RWPE2 (cell line): ENCODE results near the gene CTSS.
"Not testable (repeated sequence)": the region's sequence is repeated elsewhere in the genome, so short reads cannot be mapped to it uniquely, and the experiment has no call there.

Experiments used
- ATAC-seq: fragments of 200-7000 bp; cut with Tn5 transposase; 3 replicates; pipeline ENCODE4 v1.9.1; 2021; ENCODE audit warnings: low read depth
- DNase-seq: peaks from one replicate; pipeline ENCODE4 v3.0.0-alpha.2; 2020; ENCODE audit warnings: low spot score
- H3K27ac ChIP-seq: fragments of 450-650 bp; 2 replicates; pipeline ENCODE4 v1.5.1; 2017; ENCODE audit warnings: mild to moderate bottlenecking; ENCODE audit not compliant: poor library complexity, severe bottlenecking
- H3K27me3 ChIP-seq: fragments of 250-450 bp; sonication (Bioruptor Pico); 2 replicates; pipeline ENCODE4 v1.5.1; 2021; ENCODE audit warnings: mild to moderate bottlenecking, moderate library complexity; ENCODE audit not compliant: insufficient read depth, poor library complexity, severe bottlenecking
- H3K36me3 ChIP-seq: fragments of 250-450 bp; sonication (Bioruptor Pico); 2 replicates; pipeline ENCODE4 v1.5.1; 2020; ENCODE audit warnings: low read depth, mild to moderate bottlenecking, moderate library complexity
- H3K4me1 ChIP-seq: fragments of 250-450 bp; sonication (Bioruptor Pico); 2 replicates; pipeline ENCODE4 v1.5.1; 2021; ENCODE audit warnings: mild to moderate bottlenecking, moderate library complexity; ENCODE audit not compliant: insufficient read depth, poor library complexity, severe bottlenecking
- H3K4me3 ChIP-seq: fragments of 250-450 bp; sonication (Bioruptor Pico); 2 replicates; pipeline ENCODE4 v1.5.1; 2021; ENCODE audit warnings: mild to moderate bottlenecking, moderate library complexity; ENCODE audit not compliant: severe bottlenecking
- H3K9me3 ChIP-seq: fragments of 250-450 bp; sonication (Bioruptor Pico); 2 replicates; pipeline ENCODE4 v1.5.1; 2021; ENCODE audit warnings: mild to moderate bottlenecking, moderate library complexity; ENCODE audit not compliant: severe bottlenecking
- CTCF ChIP-seq: fragments of 450-650 bp; IDR thresholded peaks from one replicate; pipeline ENCODE4 v1.5.1; 2017; ENCODE audit warnings: mild to moderate bottlenecking, moderate library complexity; ENCODE audit not compliant: poor library complexity, severe bottlenecking

CTSS gene

DNA sequence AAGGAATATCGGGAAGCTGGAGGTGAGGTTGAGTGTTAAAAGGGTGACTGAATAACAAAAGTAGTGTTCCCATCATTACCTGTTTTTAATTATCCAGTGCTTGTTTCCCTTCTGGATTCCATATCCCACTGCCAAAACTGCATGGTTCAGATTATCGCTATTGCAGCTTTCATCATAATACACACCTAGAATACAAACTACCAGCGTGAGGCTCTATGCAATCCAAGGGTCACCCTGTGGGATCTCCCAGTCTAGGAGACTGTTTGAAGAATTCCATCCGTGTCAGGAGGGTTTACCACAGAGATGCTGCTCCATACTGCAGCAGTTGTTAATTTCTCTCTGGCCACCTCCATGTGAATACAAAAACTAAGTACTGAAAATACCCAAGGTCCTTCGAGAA lies 33.5 kb upstream of the CTSS start:
- Histone ChIP-seq H3K4me1 (no peaks in the 10 kb centered on the region), H3K27me3 (no peaks in the 10 kb centered on the region), H3K9me3 (no peaks in the 10 kb centered on the region), H3K27ac (no peak overlapping the region), H3K4me3 (no peak overlapping the region), H3K36me3 (peaks cover 9% of the 10 kb centered on the region; the same call in 1 of the 2 replicates)
- no peak for DNase-seq
- no peak for TF ChIP-seq CTCF
- no peak for ATAC-seq

- no peaks in the 10 kb centered on the region for H3K27me3 ChIP-seq
- H3K4me1 ChIP-seq, result no peaks in the 10 kb centered on the region
- DNase-seq (no peak), ATAC-seq (no peak)
- no peak for TF ChIP-seq CTCF
- peaks cover 9% of the 10 kb centered on the region; the same call in 1 of the 2 replicates for H3K36me3 ChIP-seq
- H3K4me3 ChIP-seq, result no peak overlapping the region
- no peak overlapping the region for H3K27ac ChIP-seq
- no peaks in the 10 kb centered on the region for H3K9me3 ChIP-seq
Observed at GRCh38 chr1:150798525-150798924, 32.9 kb upstream of the CTSS start.

DNA sequence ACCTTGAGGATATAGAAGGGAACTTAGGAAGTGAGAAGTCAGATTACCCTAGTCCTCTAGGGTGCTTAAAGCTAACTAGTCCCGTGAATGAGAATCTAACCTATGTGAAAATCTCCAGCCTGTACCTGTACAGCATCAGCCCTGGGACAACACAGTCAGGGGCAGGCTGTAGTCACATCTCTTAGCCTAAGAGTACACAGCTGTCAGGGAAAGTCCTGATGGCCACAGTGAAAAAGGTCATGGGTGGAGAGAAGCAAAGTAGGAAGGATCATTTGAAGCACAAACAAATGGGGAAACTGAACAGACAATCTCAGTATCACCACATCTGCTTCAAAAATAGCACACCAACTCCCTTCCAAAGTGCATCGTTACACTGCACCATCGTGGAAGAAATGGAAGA lies 30.8 kb upstream of the CTSS start:
- ATAC-seq (no peak), DNase-seq (no peak)
- Histone ChIP-seq H3K4me3 (no peak overlapping the region), H3K36me3 (peaks cover 9% of the 10 kb centered on the region; the same call in 1 of the 2 replicates), H3K27me3 (no peaks in the 10 kb centered on the region), H3K4me1 (no peaks in the 10 kb centered on the region), H3K27ac (no peak overlapping the region), H3K9me3 (no peaks in the 10 kb centered on the region)
- TF ChIP-seq CTCF, result no peak

GRCh38 chr1:150793778-150794177 lies 28.2 kb upstream of the CTSS start:
- not testable (repeated sequence) for H3K27ac ChIP-seq, H3K36me3 ChIP-seq, H3K9me3 ChIP-seq, H3K4me3 ChIP-seq, ATAC-seq, H3K27me3 ChIP-seq, H3K4me1 ChIP-seq, DNase-seq

GRCh38 chr1:150793221-150793620 lies 27.6 kb upstream of the CTSS start:
- no peak for DNase-seq
- Histone ChIP-seq H3K27ac (no peak overlapping the region), H3K4me1 (no peaks in the 10 kb centered on the region), H3K4me3 (no peak overlapping the region), H3K9me3 (no peaks in the 10 kb centered on the region), H3K36me3 (no peaks in the 10 kb centered on the region), H3K27me3 (no peaks in the 10 kb centered on the region)
- ATAC-seq, result no peak
- TF ChIP-seq CTCF, result no peak
